Sigmoid colon (tissue), 4 donors: ENCODE results near the gene HDAC8.

ENCODE experiments used
- POLR2AphosphoS5 ChIP-seq, 4 donors: sonication (generic); formaldehyde crosslinking; IDR thresholded peaks; one replicate each; pipeline ENCODE4 v1.6.1; 2017; ENCODE audit warnings: antibody characterized with exemption in 4 of 4
- TF ChIP-seq, protein P1 (sequence below), 4 experiments: fragments of 450-650 bp in 3 of 4; fragments of 200-600 bp in 1 of 4; IDR thresholded peaks; one replicate each; pipeline ENCODE4 v1.5.1; 2016 to 2019; ENCODE audit warnings: antibody characterized with exemption in 4 of 4, mild to moderate bottlenecking in 3 of 4, moderate library complexity in 2 of 4

GRCh38 chrX:72373136-72373535 lies 199.5 kb downstream of the HDAC8 start:
- TF ChIP-seq POLR2AphosphoS5 (IDR thresholded peaks at IDR 0.05): no peak
- TF ChIP-seq, protein P1, sequence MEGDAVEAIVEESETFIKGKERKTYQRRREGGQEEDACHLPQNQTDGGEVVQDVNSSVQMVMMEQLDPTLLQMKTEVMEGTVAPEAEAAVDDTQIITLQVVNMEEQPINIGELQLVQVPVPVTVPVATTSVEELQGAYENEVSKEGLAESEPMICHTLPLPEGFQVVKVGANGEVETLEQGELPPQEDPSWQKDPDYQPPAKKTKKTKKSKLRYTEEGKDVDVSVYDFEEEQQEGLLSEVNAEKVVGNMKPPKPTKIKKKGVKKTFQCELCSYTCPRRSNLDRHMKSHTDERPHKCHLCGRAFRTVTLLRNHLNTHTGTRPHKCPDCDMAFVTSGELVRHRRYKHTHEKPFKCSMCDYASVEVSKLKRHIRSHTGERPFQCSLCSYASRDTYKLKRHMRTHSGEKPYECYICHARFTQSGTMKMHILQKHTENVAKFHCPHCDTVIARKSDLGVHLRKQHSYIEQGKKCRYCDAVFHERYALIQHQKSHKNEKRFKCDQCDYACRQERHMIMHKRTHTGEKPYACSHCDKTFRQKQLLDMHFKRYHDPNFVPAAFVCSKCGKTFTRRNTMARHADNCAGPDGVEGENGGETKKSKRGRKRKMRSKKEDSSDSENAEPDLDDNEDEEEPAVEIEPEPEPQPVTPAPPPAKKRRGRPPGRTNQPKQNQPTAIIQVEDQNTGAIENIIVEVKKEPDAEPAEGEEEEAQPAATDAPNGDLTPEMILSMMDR (IDR thresholded peaks at IDR 0.05): no peak
